Measurements from ENCODE around the gene HYI.
"Not testable (repeated sequence)": the region's sequence is repeated elsewhere in the genome, so short reads cannot be mapped to it uniquely, and the experiment has no call there.

DNA sequence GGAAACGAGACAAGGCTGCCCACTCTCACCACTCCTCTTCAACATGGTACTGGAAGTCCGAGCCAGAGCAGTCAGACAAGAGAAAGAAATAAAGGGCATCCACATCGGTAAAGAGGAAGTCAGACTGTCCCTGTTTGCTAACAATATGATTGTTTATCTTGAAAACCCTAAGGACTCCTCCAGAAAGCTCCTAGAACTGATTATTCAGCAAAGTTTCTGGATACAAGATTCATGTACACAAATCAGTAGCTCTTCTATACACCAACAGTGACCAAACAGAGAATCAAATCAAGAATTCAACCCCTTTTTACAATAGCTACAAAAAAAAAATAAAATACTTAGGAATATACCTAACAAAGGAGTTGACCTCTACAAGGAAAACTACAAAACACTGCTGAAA, 4.6 kb upstream of the HYI start:
- TF ChIP-seq, protein P1, sequence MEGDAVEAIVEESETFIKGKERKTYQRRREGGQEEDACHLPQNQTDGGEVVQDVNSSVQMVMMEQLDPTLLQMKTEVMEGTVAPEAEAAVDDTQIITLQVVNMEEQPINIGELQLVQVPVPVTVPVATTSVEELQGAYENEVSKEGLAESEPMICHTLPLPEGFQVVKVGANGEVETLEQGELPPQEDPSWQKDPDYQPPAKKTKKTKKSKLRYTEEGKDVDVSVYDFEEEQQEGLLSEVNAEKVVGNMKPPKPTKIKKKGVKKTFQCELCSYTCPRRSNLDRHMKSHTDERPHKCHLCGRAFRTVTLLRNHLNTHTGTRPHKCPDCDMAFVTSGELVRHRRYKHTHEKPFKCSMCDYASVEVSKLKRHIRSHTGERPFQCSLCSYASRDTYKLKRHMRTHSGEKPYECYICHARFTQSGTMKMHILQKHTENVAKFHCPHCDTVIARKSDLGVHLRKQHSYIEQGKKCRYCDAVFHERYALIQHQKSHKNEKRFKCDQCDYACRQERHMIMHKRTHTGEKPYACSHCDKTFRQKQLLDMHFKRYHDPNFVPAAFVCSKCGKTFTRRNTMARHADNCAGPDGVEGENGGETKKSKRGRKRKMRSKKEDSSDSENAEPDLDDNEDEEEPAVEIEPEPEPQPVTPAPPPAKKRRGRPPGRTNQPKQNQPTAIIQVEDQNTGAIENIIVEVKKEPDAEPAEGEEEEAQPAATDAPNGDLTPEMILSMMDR (IDR thresholded peaks at IDR 0.05; ENCODE audit: insufficient read depth, low read length, poor library complexity, severe bottlenecking) = not testable (repeated sequence)
- not testable (repeated sequence) for TF ChIP-seq EZH2phosphoT487 (conservative IDR thresholded peaks at IDR 0.05; ENCODE audit: low read length)
